Activated T-helper 2 cell treated with anti-CD3 and anti-CD28 coated beads, Interferon-gamma antibody, Interleukin-2, Interleukin-4, amounts not matched to agents 10 μg/mL and 5 μg/mL and 100 μg/mL, durations not matched to agents 14 hours and 24 hours and 36 hours (primary cell): ENCODE measurements around the gene UVSSA. TPM values are rescaled to one million over a fixed set of nuclear protein-coding genes. Genes with fewer than 3 reads are reported as not detected.

Experiments used
- DNase-seq: peaks from one replicate; pipeline ENCODE4 v3.0.0; 2021; ENCODE audit warnings: low spot score
- H3K27ac Mint-ChIP-seq: one replicate; pipeline ENCODE4 v1.8.0; 2021; ENCODE audit warnings: mixed read lengths
- H3K27me3 Mint-ChIP-seq: one replicate; pipeline ENCODE4 v1.8.0; 2021; ENCODE audit warnings: low read depth, mixed read lengths
- H3K36me3 Mint-ChIP-seq: one replicate; pipeline ENCODE4 v1.8.0; 2021; ENCODE audit warnings: low read depth, mixed read lengths
- H3K4me1 Mint-ChIP-seq: one replicate; pipeline ENCODE4 v1.8.0; 2021; ENCODE audit warnings: low read depth, mixed read lengths
- H3K4me3 Mint-ChIP-seq: one replicate; pipeline ENCODE4 v1.8.0; 2021; ENCODE audit warnings: low read depth, mild to moderate bottlenecking, moderate library complexity, mixed read lengths
- H3K9me3 Mint-ChIP-seq: one replicate; pipeline ENCODE4 v1.8.0; 2021; ENCODE audit warnings: mixed read lengths
- intact Hi-C: fragments of 100-400 bp; cut with micrococcal nuclease; formaldehyde crosslinking; loops from one replicate; pipeline ENCODE4 v1.15.1; 2023
- total RNA-seq: library from RNA; stranded (reverse); gene quantifications from 2 replicates; pipeline ENCODE4 v1.2.3, GENCODE V29; 2022

UVSSA gene
- total RNA-seq, 1 donor from 2014 or later = 23.5 TPM

- Mint-ChIP-seq H3K4me1 (no peaks in the 10 kb centered on the region), H3K9me3 (no peaks in the 10 kb centered on the region), H3K27ac (no peak overlapping the region), H3K4me3 (no peak overlapping the region), H3K27me3 (no peaks in the 10 kb centered on the region), H3K36me3 (peaks cover 5% of the 10 kb centered on the region)
- intact Hi-C loops = no loop called here
- no peak for DNase-seq
Observed at GRCh38 chr4:1377606-1378261, 30.7 kb downstream of the UVSSA start.

DNA sequence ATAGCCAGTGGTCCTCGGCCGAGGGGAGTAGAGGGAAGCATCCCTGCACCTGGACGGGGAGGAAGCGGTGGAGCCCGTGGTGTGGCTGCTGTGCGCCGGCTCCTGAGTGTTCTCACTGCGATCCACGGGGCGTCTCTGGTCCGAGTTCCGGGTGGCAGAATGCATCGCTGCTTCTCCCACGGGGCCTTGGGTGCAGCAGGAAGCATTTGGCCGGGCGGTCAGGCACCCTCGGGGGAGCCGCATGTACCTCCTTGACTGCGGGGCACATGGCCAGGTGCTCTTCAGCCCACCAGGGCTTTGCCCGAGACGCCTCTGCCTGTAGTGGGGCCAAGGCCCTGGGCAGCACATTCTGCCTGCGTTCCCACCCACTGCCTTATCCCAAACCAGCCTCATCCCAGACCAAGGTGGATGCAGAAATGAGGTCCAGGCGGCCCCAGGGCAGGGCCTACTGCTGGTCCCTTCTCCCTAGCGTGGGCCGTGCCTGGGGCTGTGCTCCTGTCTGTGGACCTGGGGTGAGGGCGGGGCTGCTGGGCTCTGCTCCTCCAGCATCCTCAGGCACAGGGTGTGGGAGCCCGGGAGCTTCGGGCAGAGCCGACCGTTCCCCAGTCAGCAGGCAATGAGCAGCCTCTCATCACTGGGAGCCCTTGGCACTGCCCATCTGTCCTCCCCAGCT, 31.7 kb downstream of the UVSSA start:
- no peaks in the 10 kb centered on the region for H3K4me1 Mint-ChIP-seq
- no peaks in the 10 kb centered on the region for H3K27me3 Mint-ChIP-seq
- H3K9me3 Mint-ChIP-seq = no peaks in the 10 kb centered on the region
- intact Hi-C loops = no loop called here
- peaks cover 1% of the 10 kb centered on the region for H3K36me3 Mint-ChIP-seq
- no peak overlapping the region for H3K4me3 Mint-ChIP-seq
- no peak overlapping the region for H3K27ac Mint-ChIP-seq
- DNase-seq = no peak

DNA sequence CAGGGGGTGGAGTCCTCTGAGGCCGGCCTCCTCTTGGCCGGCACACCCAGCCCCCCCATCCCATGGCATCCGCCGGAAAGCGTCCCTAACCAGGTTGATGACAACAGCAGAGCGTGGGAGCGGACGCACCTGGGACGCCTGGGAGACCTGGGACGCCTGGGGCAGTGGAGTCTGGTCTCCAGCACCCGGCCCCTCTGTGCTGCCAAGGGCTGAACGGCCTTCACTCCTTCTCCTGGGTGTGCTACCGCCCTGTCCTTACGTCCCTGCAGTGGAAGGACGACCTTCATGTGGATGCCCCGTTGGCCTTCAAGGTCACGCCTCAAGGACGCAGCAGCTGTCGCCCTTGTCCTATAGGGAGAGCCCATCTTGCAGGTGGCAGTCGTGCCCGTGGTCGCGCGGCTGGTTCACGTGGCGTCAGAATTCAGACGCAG, 32.4 kb downstream of the UVSSA start:
- no peak for DNase-seq
- Mint-ChIP-seq H3K27ac (no peak overlapping the region), H3K9me3 (no peaks in the 10 kb centered on the region), H3K4me3 (no peak overlapping the region), H3K36me3 (no peaks in the 10 kb centered on the region), H3K4me1 (no peaks in the 10 kb centered on the region), H3K27me3 (no peaks in the 10 kb centered on the region)
- intact Hi-C loops = no loop called here

- Mint-ChIP-seq H3K4me3 (no peak overlapping the region), H3K9me3 (no peaks in the 10 kb centered on the region), H3K36me3 (no peaks in the 10 kb centered on the region), H3K4me1 (no peaks in the 10 kb centered on the region), H3K27me3 (no peaks in the 10 kb centered on the region), H3K27ac (no peak overlapping the region)
- intact Hi-C loops = no loop called here
- DNase-seq = no peak
Observed at GRCh38 chr4:1379801-1380331, 32.9 kb downstream of the UVSSA start.

DNA sequence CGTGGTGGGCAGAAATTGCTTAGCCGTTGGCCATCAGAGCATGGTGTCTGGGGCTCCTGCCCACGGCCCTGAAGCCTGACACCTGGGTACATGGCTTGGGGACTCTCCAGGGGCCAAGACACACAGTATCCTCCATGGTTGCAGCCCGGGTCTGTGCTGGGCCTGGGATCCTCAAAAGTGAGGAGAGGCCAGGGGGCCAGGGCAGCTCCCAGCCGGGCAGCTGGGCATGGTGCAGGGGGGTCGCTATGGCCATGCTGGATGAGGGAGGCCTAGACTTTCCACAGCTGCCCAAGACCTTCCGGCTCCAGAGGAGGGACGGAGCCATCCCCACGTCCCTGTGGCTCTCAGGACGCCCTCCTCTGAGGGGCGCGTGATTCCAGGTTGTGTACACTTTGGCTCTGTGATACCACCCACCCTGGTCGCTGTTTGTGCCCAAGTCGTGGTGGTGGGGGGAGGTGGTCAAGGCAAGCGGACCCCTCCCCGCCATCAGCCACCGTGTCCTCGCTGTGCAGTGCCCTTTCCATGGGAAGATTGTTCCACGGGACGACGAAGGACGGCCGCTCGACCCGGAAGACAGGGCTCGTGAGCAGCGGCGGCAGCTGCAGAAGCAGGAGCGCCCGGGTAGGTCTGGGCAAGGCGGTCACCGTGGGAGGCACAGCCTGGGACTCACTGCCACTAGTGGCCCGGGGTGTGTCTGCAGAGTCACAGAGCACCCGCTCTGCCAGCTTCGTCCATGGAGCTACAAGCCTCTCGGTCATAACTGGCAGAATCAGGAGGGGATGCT, 33.6 kb downstream of the UVSSA start:
- Mint-ChIP-seq H3K27me3 (no peaks in the 10 kb centered on the region), H3K4me3 (no peak overlapping the region), H3K4me1 (no peaks in the 10 kb centered on the region), H3K36me3 (no peaks in the 10 kb centered on the region), H3K27ac (no peak overlapping the region), H3K9me3 (no peaks in the 10 kb centered on the region)
- DNase-seq = no peak
- intact Hi-C loops = no loop called here

GRCh38 chr4:1381181-1381621, 34.2 kb downstream of the UVSSA start:
- no peaks in the 10 kb centered on the region for H3K27me3 Mint-ChIP-seq
- H3K9me3 Mint-ChIP-seq = no peaks in the 10 kb centered on the region
- H3K36me3 Mint-ChIP-seq = no peaks in the 10 kb centered on the region
- intact Hi-C loops = no loop called here
- H3K4me3 Mint-ChIP-seq = no peak overlapping the region
- DNase-seq = no peak
- no peaks in the 10 kb centered on the region for H3K4me1 Mint-ChIP-seq
- H3K27ac Mint-ChIP-seq = no peak overlapping the region

- Mint-ChIP-seq H3K27me3 (no peaks in the 10 kb centered on the region), H3K36me3 (no peaks in the 10 kb centered on the region), H3K4me1 (no peaks in the 10 kb centered on the region), H3K27ac (no peak overlapping the region), H3K9me3 (no peaks in the 10 kb centered on the region), H3K4me3 (no peak overlapping the region)
- intact Hi-C loops = no loop called here
- no peak for DNase-seq
Observed at GRCh38 chr4:1381944-1382541, 35.0 kb downstream of the UVSSA start.

- H3K27me3 Mint-ChIP-seq = no peaks in the 10 kb centered on the region
- no peak for DNase-seq
- H3K9me3 Mint-ChIP-seq = peaks cover 4% of the 10 kb centered on the region
- no peak overlapping the region for H3K27ac Mint-ChIP-seq
- intact Hi-C loops = no loop called here
- H3K4me1 Mint-ChIP-seq = no peaks in the 10 kb centered on the region
- H3K36me3 Mint-ChIP-seq = peaks cover 4% of the 10 kb centered on the region
- no peak overlapping the region for H3K4me3 Mint-ChIP-seq
Observed at GRCh38 chr4:1382776-1383727, 36.0 kb downstream of the UVSSA start.

GRCh38 chr4:1383728-1384591, 37.0 kb downstream of the UVSSA start:
- Mint-ChIP-seq H3K4me3 (no peak overlapping the region), H3K27ac (no peak overlapping the region), H3K27me3 (no peaks in the 10 kb centered on the region), H3K9me3 (peaks cover 12% of the 10 kb centered on the region), H3K36me3 (peaks cover 10% of the 10 kb centered on the region), H3K4me1 (no peaks in the 10 kb centered on the region)
- DNase-seq = no peak
- intact Hi-C loops = no loop called here

DNA sequence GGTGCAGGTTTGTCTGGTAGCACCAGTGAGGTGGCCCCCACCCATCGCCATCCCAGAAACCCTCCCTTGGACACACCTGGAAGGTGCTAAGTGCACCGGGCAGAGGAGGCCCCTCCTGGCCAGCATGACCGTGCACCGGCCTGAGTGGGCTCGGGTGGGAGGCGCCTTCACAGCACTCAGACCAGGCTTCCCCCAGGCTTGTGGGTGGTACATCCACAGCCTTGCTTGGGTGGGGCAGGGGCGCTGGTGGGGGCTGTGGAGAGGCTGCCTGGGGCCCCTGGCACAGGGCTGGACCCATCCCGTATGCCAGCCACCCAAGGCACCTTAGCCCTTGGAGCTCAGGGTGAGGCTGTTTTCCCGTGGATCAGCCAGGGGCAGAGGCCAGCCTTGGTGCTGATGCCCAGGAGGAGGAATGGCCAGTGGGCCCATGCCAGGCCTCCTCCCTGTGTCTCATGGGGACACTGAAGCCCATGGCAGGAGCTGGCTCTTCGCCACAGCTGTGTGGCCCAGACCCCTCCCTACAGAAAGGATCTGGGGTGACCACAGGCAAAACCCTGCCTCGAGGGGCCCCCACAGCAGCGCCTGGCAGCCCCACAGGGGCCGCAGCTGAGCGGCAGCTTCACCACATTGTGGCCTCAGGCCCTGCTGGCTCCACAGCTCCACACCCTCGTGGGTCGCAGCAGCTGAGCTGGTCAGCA, 37.8 kb downstream of the UVSSA start:
- Mint-ChIP-seq H3K36me3 (peaks cover 10% of the 10 kb centered on the region), H3K9me3 (peaks cover 16% of the 10 kb centered on the region), H3K4me3 (no peak overlapping the region), H3K27me3 (no peaks in the 10 kb centered on the region), H3K4me1 (no peaks in the 10 kb centered on the region), H3K27ac (no peak overlapping the region)
- no peak for DNase-seq
- intact Hi-C loops = no loop called here
